Ishikawa (cell line): ENCODE measurements around the gene SLC25A3.

Experiments used
- CEBPB ChIP-seq: IDR thresholded peaks from 2 replicates; pipeline ENCODE4 v1.6.1; 2012
- CREB1 ChIP-seq: IDR thresholded peaks from 2 replicates; pipeline ENCODE4 v1.6.1; 2012; ENCODE audit warnings: low read depth
- EGR1 ChIP-seq: IDR thresholded peaks from 2 replicates; pipeline ENCODE4 v1.6.1; 2012
- EP300 ChIP-seq: IDR thresholded peaks from 2 replicates; pipeline ENCODE4 v1.6.1; 2012; ENCODE audit warnings: borderline replicate concordance
- FOXM1 ChIP-seq: IDR thresholded peaks from 2 replicates; pipeline ENCODE4 v1.6.1; 2012; ENCODE audit warnings: low read depth, borderline replicate concordance
- NFIC ChIP-seq: IDR thresholded peaks from 2 replicates; pipeline ENCODE4 v1.6.1; 2012
- RAD21 ChIP-seq: IDR thresholded peaks from 2 replicates; pipeline ENCODE4 v1.6.1; 2012; ENCODE audit warnings: low read depth
- REST ChIP-seq: IDR thresholded peaks from 2 replicates; pipeline ENCODE4 v1.6.1; 2012; ENCODE audit warnings: low read depth, mild to moderate bottlenecking
- TAF1 ChIP-seq: IDR thresholded peaks from 2 replicates; pipeline ENCODE4 v1.6.1; 2012; ENCODE audit warnings: low read depth, mild to moderate bottlenecking
- TCF12 ChIP-seq: IDR thresholded peaks from 2 replicates; pipeline ENCODE4 v1.6.1; 2012; ENCODE audit warnings: low read depth
- TEAD4 ChIP-seq: IDR thresholded peaks from 2 replicates; pipeline ENCODE4 v1.6.1; 2012
- USF1 ChIP-seq: IDR thresholded peaks from 2 replicates; pipeline ENCODE4 v1.6.1; 2012
- YY1 ChIP-seq: IDR thresholded peaks from 2 replicates; pipeline ENCODE4 v1.6.1; 2012; ENCODE audit warnings: low read depth
- TF ChIP-seq, protein P1 (sequence below): IDR thresholded peaks from 2 replicates; pipeline ENCODE4 v1.6.1; 2012

DNA sequence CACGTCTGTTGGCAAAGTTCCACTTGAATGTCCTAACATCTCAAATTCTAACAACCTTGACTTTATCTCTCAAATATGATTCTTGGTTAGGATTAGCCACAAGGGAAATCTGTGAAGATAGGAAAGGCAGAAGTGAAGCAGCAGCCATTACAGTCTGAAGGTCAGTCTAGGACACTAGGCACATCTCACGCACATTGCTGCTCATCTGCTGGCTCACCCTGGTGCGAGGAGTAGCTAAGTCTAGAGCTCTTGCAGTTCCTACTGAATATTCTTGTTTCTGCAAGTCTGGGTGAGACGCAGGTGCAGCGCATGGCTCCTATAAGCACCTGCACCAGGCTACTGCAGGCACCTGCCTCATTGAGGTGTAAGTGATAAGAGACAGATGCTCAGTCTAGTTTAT, 6.4 kb upstream of the SLC25A3 start:
- no peak for TF ChIP-seq EP300
- no peak for TF ChIP-seq YY1
- TF ChIP-seq REST: no peak
- TF ChIP-seq NFIC: no peak
- no peak for TF ChIP-seq FOXM1
- TF ChIP-seq RAD21: no peak
- TF ChIP-seq USF1: no peak
- TF ChIP-seq CREB1: no peak
- TF ChIP-seq CEBPB: no peak
- no peak for TF ChIP-seq TCF12
- no peak for TF ChIP-seq TEAD4
- no peak for TF ChIP-seq TAF1
- TF ChIP-seq, protein P1, sequence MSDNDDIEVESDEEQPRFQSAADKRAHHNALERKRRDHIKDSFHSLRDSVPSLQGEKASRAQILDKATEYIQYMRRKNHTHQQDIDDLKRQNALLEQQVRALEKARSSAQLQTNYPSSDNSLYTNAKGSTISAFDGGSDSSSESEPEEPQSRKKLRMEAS: no peak
- no peak for TF ChIP-seq EGR1
